Mesenchymal stem cell (in vitro differentiated cells and primary cell): ENCODE measurements around the gene RAB43.

Experiments used
- DNase-seq: peaks from one replicate; pipeline ENCODE4 v3.0.0-alpha.2; 2013
- H2AFZ ChIP-seq: one replicate; pipeline ENCODE4 v1.6.1; 2013; ENCODE audit warnings: low read depth, mild to moderate bottlenecking, control low read depth, inconsistent platforms, low read length, moderate library complexity
- H2AK5ac ChIP-seq: 2 replicates; pipeline ENCODE4 v1.6.1; 2013; ENCODE audit warnings: low read length, moderate library complexity, mild to moderate bottlenecking, inconsistent platforms; ENCODE audit not compliant: severe bottlenecking
- H2BK120ac ChIP-seq: one replicate; pipeline ENCODE4 v1.6.1; 2013; ENCODE audit warnings: low read depth, mild to moderate bottlenecking, inconsistent platforms, low read length, moderate library complexity
- H2BK12ac ChIP-seq, 2 experiments: one replicate each; pipeline ENCODE4 v1.6.1; 2013; ENCODE audit warnings: inconsistent platforms in 2 of 2, low read length in 2 of 2, mild to moderate bottlenecking in 2 of 2, moderate library complexity in 2 of 2, control low read depth in 1 of 2
- H2BK15ac ChIP-seq: one replicate; pipeline ENCODE4 v1.6.1; 2013; ENCODE audit warnings: mild to moderate bottlenecking, low read depth, inconsistent platforms; ENCODE audit not compliant: poor library complexity, severe bottlenecking
- H2BK5ac ChIP-seq: 2 replicates; pipeline ENCODE4 v1.6.1; 2013; ENCODE audit warnings: low read depth, mild to moderate bottlenecking, low read length, control low read depth, inconsistent platforms; ENCODE audit not compliant: poor library complexity, severe bottlenecking
- H3K14ac ChIP-seq, 2 experiments: one replicate each; pipeline ENCODE4 v1.6.1; 2013; ENCODE audit warnings: inconsistent platforms in 2 of 2, low read length in 2 of 2, control low read depth in 1 of 2, mild to moderate bottlenecking in 1 of 2, moderate library complexity in 1 of 2
- H3K18ac ChIP-seq, 2 experiments: one replicate each; pipeline ENCODE4 v1.6.1; 2013; ENCODE audit warnings: inconsistent platforms in 2 of 2, low read length in 2 of 2, control low read depth in 1 of 2, low read depth in 1 of 2, mild to moderate bottlenecking in 1 of 2
- H3K23ac ChIP-seq, 2 experiments: one replicate each; pipeline ENCODE4 v1.6.1; 2013; ENCODE audit warnings: inconsistent platforms in 2 of 2, low read length in 2 of 2, mild to moderate bottlenecking in 2 of 2, moderate library complexity in 2 of 2, control low read depth in 1 of 2
- H3K27ac ChIP-seq: 2 replicates; pipeline ENCODE4 v1.5.1; 2013; ENCODE audit warnings: mild to moderate bottlenecking, moderate library complexity, low read length, control low read depth, inconsistent platforms; ENCODE audit not compliant: poor library complexity, severe bottlenecking
- H3K27me3 ChIP-seq, 2 experiments: 2 replicates each; pipeline versions ENCODE4 v1.6.1 to v1.7.0; 2013; ENCODE audit warnings: low read length in 2 of 2, mild to moderate bottlenecking in 2 of 2, moderate library complexity in 2 of 2, control low read depth in 1 of 2, inconsistent platforms in 1 of 2; ENCODE audit not compliant: control insufficient read depth in 1 of 2, insufficient read depth in 1 of 2
- H3K36me3 ChIP-seq, 2 experiments: 2 replicates each; pipeline versions ENCODE4 v1.6.1 to v1.7.0; 2013; ENCODE audit warnings: low read length in 2 of 2, control low read depth in 1 of 2, inconsistent platforms in 1 of 2, low read depth in 1 of 2, mild to moderate bottlenecking in 1 of 2; ENCODE audit not compliant: insufficient read depth in 2 of 2, control insufficient read depth in 1 of 2
- H3K4ac ChIP-seq, 2 experiments: one replicate each; pipeline ENCODE4 v1.6.1; 2013; ENCODE audit warnings: inconsistent platforms in 2 of 2, low read length in 2 of 2, mild to moderate bottlenecking in 2 of 2, moderate library complexity in 2 of 2, control low read depth in 1 of 2, low read depth in 1 of 2
- H3K4me1 ChIP-seq: 2 replicates; pipeline ENCODE4 v1.6.1; 2013; ENCODE audit warnings: low read depth, low read length, control low read depth; ENCODE audit not compliant: control insufficient read depth, insufficient read depth
- H3K4me2 ChIP-seq: 2 replicates; pipeline ENCODE4 v1.6.1; 2013; ENCODE audit warnings: low read length, mild to moderate bottlenecking, inconsistent platforms; ENCODE audit not compliant: poor library complexity, severe bottlenecking
- H3K4me3 ChIP-seq, 2 experiments: 2 replicates each; pipeline versions ENCODE4 v1.5.1 to v1.7.0; 2013; ENCODE audit warnings: low read length in 2 of 2, mild to moderate bottlenecking in 2 of 2, control low read depth in 1 of 2, low read depth in 1 of 2; ENCODE audit not compliant: insufficient read depth in 1 of 2
- H3K79me1 ChIP-seq: replicated peaks from 2 replicates; pipeline ENCODE4 v1.6.1; 2013; ENCODE audit warnings: mild to moderate bottlenecking, control low read depth, low read length, inconsistent platforms; ENCODE audit not compliant: poor library complexity, severe bottlenecking
- H3K9ac ChIP-seq: 2 replicates; pipeline ENCODE4 v1.7.0; 2013; ENCODE audit warnings: mild to moderate bottlenecking, low read length, moderate library complexity
- H3K9me3 ChIP-seq: 2 replicates; pipeline ENCODE4 v1.7.0; 2013; ENCODE audit warnings: mild to moderate bottlenecking, low read length; ENCODE audit not compliant: control insufficient read depth
- H4K8ac ChIP-seq: one replicate; pipeline ENCODE4 v1.6.1; 2013; ENCODE audit warnings: inconsistent platforms, mild to moderate bottlenecking, low read length, moderate library complexity
- H4K91ac ChIP-seq: one replicate; pipeline ENCODE4 v1.6.1; 2013; ENCODE audit warnings: mild to moderate bottlenecking, low read length, inconsistent platforms
- WGBS: methylation state at CpG from one replicate; pipeline ENCODE4 v1.1.7; 2013; ENCODE audit warnings: mixed read lengths; 5-methylcytosine and 5-hydroxymethylcytosine counted together

Gene RAB43

DNA sequence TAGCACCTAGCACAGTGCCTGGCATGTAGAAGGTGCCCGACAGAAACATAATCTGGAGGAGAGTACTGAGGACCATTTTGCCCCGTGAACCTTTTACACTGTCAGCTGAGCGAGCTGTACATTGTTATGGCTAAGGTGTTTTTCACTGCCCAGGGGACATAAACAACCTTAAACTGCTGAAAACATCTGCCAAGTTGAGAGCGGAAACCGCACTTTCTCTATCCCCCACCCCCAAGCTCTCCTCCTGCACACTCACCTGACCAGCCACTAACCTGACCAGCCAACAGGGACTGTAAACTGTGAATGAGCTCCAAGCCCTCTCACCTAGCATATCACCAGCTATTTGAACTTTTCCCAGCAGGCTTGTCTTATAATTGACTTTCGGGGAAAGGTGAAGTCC is 17.6 kb downstream of the RAB43 start:
- peaks cover 55% of the 10 kb centered on the region for H3K79me1 ChIP-seq
- H3K27me3 ChIP-seq = no peaks in the 10 kb centered on the region
- peaks cover 10% of the 10 kb centered on the region for H3K4me1 ChIP-seq
- H3K36me3 ChIP-seq = peaks cover 23 to 33% of the 10 kb centered on the region in 2 experiments
- H3K27ac ChIP-seq = no peak overlapping the region
- no peak overlapping the region for H3K4me3 ChIP-seq
- no peak overlapping the region for H3K14ac ChIP-seq
- no peak overlapping the region for H2AFZ ChIP-seq
- H3K9ac ChIP-seq = no peak overlapping the region
- WGBS = 95% methylated on average over 5 of the region's 6 CpGs
- no peak overlapping the region for H2BK5ac ChIP-seq
- no peak overlapping the region for H4K8ac ChIP-seq
- no peak overlapping the region for H2BK15ac ChIP-seq
- H4K91ac ChIP-seq = no peak overlapping the region
- no peak overlapping the region for H2AK5ac ChIP-seq
- no peak overlapping the region for H3K23ac ChIP-seq
- no peak overlapping the region for H2BK12ac ChIP-seq
- no peak overlapping the region for H3K18ac ChIP-seq
- H3K4ac ChIP-seq = no peak overlapping the region
- no peak overlapping the region for H3K4me2 ChIP-seq
- DNase-seq = no peak
- H2BK120ac ChIP-seq = no peak overlapping the region
- H3K9me3 ChIP-seq = no peaks in the 10 kb centered on the region

DNA sequence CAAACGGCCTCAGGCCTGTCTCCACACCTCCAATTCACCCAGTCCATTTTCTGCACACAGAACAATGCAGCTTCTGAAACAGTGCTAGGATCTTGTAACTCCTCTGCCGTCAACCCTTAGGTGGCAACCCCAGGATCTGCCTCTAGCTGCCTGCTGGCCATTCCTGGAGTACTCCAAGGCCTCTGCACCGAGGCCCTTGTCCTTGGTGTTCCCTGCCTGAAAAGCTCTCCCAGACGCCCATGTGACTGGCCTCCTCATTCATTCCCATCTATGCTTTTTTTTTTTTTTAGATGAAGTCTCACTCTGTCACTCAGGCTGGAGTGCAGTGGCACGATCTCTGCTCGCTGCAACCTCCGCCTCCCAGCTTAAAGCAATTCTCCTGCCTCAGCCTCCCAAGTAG is 18.3 kb downstream of the RAB43 start:
- H2AFZ ChIP-seq = no peak overlapping the region
- H2BK5ac ChIP-seq = no peak overlapping the region
- no peak overlapping the region for H2AK5ac ChIP-seq
- no peak overlapping the region for H3K4me2 ChIP-seq
- peaks cover 18 to 33% of the 10 kb centered on the region in 2 experiments for H3K36me3 ChIP-seq
- no peak overlapping the region for H4K91ac ChIP-seq
- H3K4me3 ChIP-seq = no peak overlapping the region
- H3K27me3 ChIP-seq = no peaks in the 10 kb centered on the region
- no peak for DNase-seq
- H3K79me1 ChIP-seq = peaks cover 51% of the 10 kb centered on the region
- no peaks in the 10 kb centered on the region for H3K9me3 ChIP-seq
- no peak overlapping the region for H3K27ac ChIP-seq
- no peak overlapping the region for H2BK120ac ChIP-seq
- no peak overlapping the region for H3K18ac ChIP-seq
- no peak overlapping the region for H2BK15ac ChIP-seq
- no peak overlapping the region for H3K14ac ChIP-seq
- H3K23ac ChIP-seq = no peak overlapping the region
- whole genome bisulfite sequencing = 85% methylated on average over 7 of the region's 7 CpGs
- H2BK12ac ChIP-seq = no peak overlapping the region
- H3K4me1 ChIP-seq = peaks cover 10% of the 10 kb centered on the region
- H4K8ac ChIP-seq = no peak overlapping the region
- H3K9ac ChIP-seq = no peak overlapping the region
- H3K4ac ChIP-seq = no peak overlapping the region

GRCh38 chr3:129101370-129102138 is 20.1 kb downstream of the RAB43 start:
- no peak overlapping the region for H2AFZ ChIP-seq
- H2BK5ac ChIP-seq = no peak overlapping the region
- H3K18ac ChIP-seq = no peak overlapping the region
- no peak overlapping the region for H4K8ac ChIP-seq
- no peak overlapping the region for H2AK5ac ChIP-seq
- H3K23ac ChIP-seq = no peak overlapping the region
- peaks cover 6% of the 10 kb centered on the region for H3K4me1 ChIP-seq
- H4K91ac ChIP-seq = no peak overlapping the region
- no peak overlapping the region for H3K4ac ChIP-seq
- no peak for DNase-seq
- H2BK120ac ChIP-seq = no peak overlapping the region
- no peaks in the 10 kb centered on the region for H3K27me3 ChIP-seq
- H3K9me3 ChIP-seq = no peaks in the 10 kb centered on the region
- peaks cover 46% of the 10 kb centered on the region for H3K79me1 ChIP-seq
- peaks cover 6 to 21% of the 10 kb centered on the region in 2 experiments for H3K36me3 ChIP-seq
- H3K14ac ChIP-seq = no peak overlapping the region
- no peak overlapping the region for H3K4me2 ChIP-seq
- H2BK12ac ChIP-seq = no peak overlapping the region
- no peak overlapping the region for H3K4me3 ChIP-seq
- no peak overlapping the region for H3K27ac ChIP-seq
- 94% methylated on average over 12 of the region's 12 CpGs for WGBS
- no peak overlapping the region for H2BK15ac ChIP-seq
- H3K9ac ChIP-seq = no peak overlapping the region

- Histone ChIP-seq H2BK5ac (no peak overlapping the region), H2AFZ (no peak overlapping the region), H3K23ac (no peak overlapping the region), H4K91ac (no peak overlapping the region), H3K4me1 (peaks cover 3% of the 10 kb centered on the region), H3K4ac (no peak overlapping the region), H3K9me3 (no peaks in the 10 kb centered on the region), H2BK12ac (no peak overlapping the region), H3K18ac (no peak overlapping the region), H3K79me1 (peaks cover 50% of the 10 kb centered on the region), H4K8ac (no peak overlapping the region), H3K14ac (no peak overlapping the region), H3K9ac (no peak overlapping the region), H2AK5ac (no peak overlapping the region), H2BK15ac (no peak overlapping the region), H2BK120ac (no peak overlapping the region), H3K4me3 (no peak overlapping the region), H3K4me2 (no peak overlapping the region), H3K27ac (no peak overlapping the region), H3K36me3 (peaks cover 6 to 26% of the 10 kb centered on the region in 2 experiments), H3K27me3 (no peaks in the 10 kb centered on the region)
- DNase-seq = no peak
- WGBS = 100% methylated on average over 1 of the region's 1 CpG
These were observed 21.3 kb downstream of the RAB43 start for GRCh38 chr3:129100274-129100673.
